Naive B cell (primary cell): ENCODE results near the gene PRKG1. TPM values are rescaled to one million over a fixed set of nuclear protein-coding genes. Genes with fewer than 3 reads are reported as not detected.

ENCODE experiments used
- ATAC-seq, 2 donors: fragments of 150-1000 bp; cut with Tn5 transposase; 2 replicates each; pipeline ENCODE4 v1.10.0; 2021; ENCODE audit warnings: low read depth in 2 of 2, mild to moderate bottlenecking in 2 of 2, moderate library complexity in 2 of 2
- DNase-seq: peaks from one replicate; pipeline ENCODE4 v3.0.0; 2022
- H3K27ac Mint-ChIP-seq, 6 donors: one replicate each; pipeline ENCODE4 v1.8.0; 2020 to 2022; ENCODE audit warnings: mild to moderate bottlenecking in 6 of 6, mixed read lengths in 6 of 6, moderate library complexity in 5 of 6, inconsistent platforms in 2 of 6
- H3K27me3 Mint-ChIP-seq, 3 donors: one replicate each; pipeline ENCODE4 v1.8.0; 2021 to 2022; ENCODE audit warnings: mixed read lengths in 3 of 3, mild to moderate bottlenecking in 1 of 3
- H3K36me3 Mint-ChIP-seq, 2 donors: one replicate each; pipeline ENCODE4 v1.8.0; 2020 to 2022; ENCODE audit warnings: mixed read lengths in 2 of 2, inconsistent platforms in 1 of 2, mild to moderate bottlenecking in 1 of 2
- H3K4me1 Mint-ChIP-seq, 3 donors: one replicate each; pipeline ENCODE4 v1.8.0; 2020 to 2022; ENCODE audit warnings: mixed read lengths in 3 of 3, inconsistent platforms in 1 of 3, mild to moderate bottlenecking in 1 of 3, moderate library complexity in 1 of 3
- H3K4me3 Mint-ChIP-seq, 8 donors: one replicate each; pipeline ENCODE4 v1.8.0; 2020 to 2022; ENCODE audit warnings: mild to moderate bottlenecking in 8 of 8, mixed read lengths in 8 of 8, moderate library complexity in 8 of 8, inconsistent platforms in 2 of 8
- H3K9me3 Mint-ChIP-seq, 7 donors: one replicate each; pipeline ENCODE4 v1.8.0; 2020 to 2022; ENCODE audit warnings: mixed read lengths in 7 of 7, mild to moderate bottlenecking in 5 of 7, inconsistent platforms in 2 of 7, moderate library complexity in 1 of 7
- polyA plus RNA-seq, 6 donors: library from polyadenylated mRNA; unstranded; fragments of 300-500 nt; fragmentation: Illumina TruSeq; gene quantifications; one replicate each; pipeline ENCODE4 v1.2.3, GENCODE V29; 2021; ENCODE audit warnings: low read depth in 6 of 6

The PRKG1 gene
- polyA plus RNA-seq, 6 donors from 2014 or later = 0.21 TPM; not detected in 5

- ATAC-seq (no peak), DNase-seq (no peak)
- Mint-ChIP-seq H3K27me3 (no peaks in the 10 kb centered on the region), H3K9me3 (peaks cover 0 to 4% (median 0%) of the 10 kb centered on the region in 7 donors), H3K4me3 (no peak overlapping the region), H3K4me1 (no peaks in the 10 kb centered on the region), H3K27ac (no peak overlapping the region), H3K36me3 (no peaks in the 10 kb centered on the region)
Measured at GRCh38 chr10:51487576-51487975, 413.3 kb downstream of the PRKG1 start.

GRCh38 chr10:51488766-51489408, 414.6 kb downstream of the PRKG1 start:
- Mint-ChIP-seq H3K4me1 (no peaks in the 10 kb centered on the region), H3K36me3 (no peaks in the 10 kb centered on the region), H3K27ac (no peak overlapping the region), H3K9me3 (peaks cover 0 to 2% (median 0%) of the 10 kb centered on the region in 7 donors), H3K4me3 (no peak overlapping the region), H3K27me3 (no peaks in the 10 kb centered on the region)
- ATAC-seq (no peak), DNase-seq (no peak)

GRCh38 chr10:51498424-51498823, 424.1 kb downstream of the PRKG1 start:
- H3K4me1 Mint-ChIP-seq = no peaks in the 10 kb centered on the region
- no peak for ATAC-seq
- H3K36me3 Mint-ChIP-seq = no peaks in the 10 kb centered on the region

GRCh38 chr10:51501396-51501795, 427.1 kb downstream of the PRKG1 start:
- DNase-seq = no peak
- H3K36me3 Mint-ChIP-seq = no peaks in the 10 kb centered on the region
- ATAC-seq = no peak
- no peak overlapping the region for H3K4me3 Mint-ChIP-seq
- peaks cover 0 to 3% (median 0%) of the 10 kb centered on the region in 7 donors for H3K9me3 Mint-ChIP-seq
- H3K4me1 Mint-ChIP-seq = no peaks in the 10 kb centered on the region
- peaks cover 0 to 5% (median 0%) of the 10 kb centered on the region in 3 donors for H3K27me3 Mint-ChIP-seq
- H3K27ac Mint-ChIP-seq = no peak overlapping the region

More at GRCh38 chr10:51498424-51498823, 424.1 kb downstream of the PRKG1 start:
- H3K9me3 Mint-ChIP-seq = peaks cover 0 to 3% (median 0%) of the 10 kb centered on the region in 7 donors
- no peak for DNase-seq
- no peak overlapping the region for H3K27ac Mint-ChIP-seq
- peaks cover 0 to 5% (median 0%) of the 10 kb centered on the region in 3 donors for H3K27me3 Mint-ChIP-seq
- no peak overlapping the region for H3K4me3 Mint-ChIP-seq

GRCh38 chr10:51502124-51502523, 427.8 kb downstream of the PRKG1 start:
- no peak overlapping the region for H3K4me3 Mint-ChIP-seq
- no peaks in the 10 kb centered on the region for H3K4me1 Mint-ChIP-seq
- H3K27ac Mint-ChIP-seq = no peak overlapping the region
- H3K36me3 Mint-ChIP-seq = no peaks in the 10 kb centered on the region
- DNase-seq = no peak
- ATAC-seq = no peak
- peaks cover 0 to 5% (median 0%) of the 10 kb centered on the region in 3 donors for H3K27me3 Mint-ChIP-seq
- H3K9me3 Mint-ChIP-seq = peaks cover 0 to 3% (median 0%) of the 10 kb centered on the region in 7 donors

GRCh38 chr10:51503378-51503777, 429.1 kb downstream of the PRKG1 start:
- DNase-seq (no peak), ATAC-seq (no peak)
- peaks cover 0 to 5% (median 0%) of the 10 kb centered on the region in 3 donors for H3K27me3 Mint-ChIP-seq
- H3K36me3 Mint-ChIP-seq = no peaks in the 10 kb centered on the region
- H3K4me1 Mint-ChIP-seq = no peaks in the 10 kb centered on the region
- no peak overlapping the region for H3K4me3 Mint-ChIP-seq
- H3K27ac Mint-ChIP-seq = no peak overlapping the region
- peaks cover 0 to 2% (median 0%) of the 10 kb centered on the region in 7 donors for H3K9me3 Mint-ChIP-seq

GRCh38 chr10:51507476-51507875, 433.2 kb downstream of the PRKG1 start:
- no peaks in the 10 kb centered on the region for H3K27me3 Mint-ChIP-seq
- ATAC-seq (no peak), DNase-seq (no peak)
- no peaks in the 10 kb centered on the region for H3K4me1 Mint-ChIP-seq
- H3K27ac Mint-ChIP-seq = no peak overlapping the region
- H3K36me3 Mint-ChIP-seq = no peaks in the 10 kb centered on the region
- no peak overlapping the region for H3K4me3 Mint-ChIP-seq
- H3K9me3 Mint-ChIP-seq = peaks cover 0 to 2% (median 0%) of the 10 kb centered on the region in 7 donors

GRCh38 chr10:51508156-51508555, 433.9 kb downstream of the PRKG1 start:
- Mint-ChIP-seq H3K27ac (no peak overlapping the region), H3K4me1 (no peaks in the 10 kb centered on the region), H3K4me3 (no peak overlapping the region), H3K9me3 (peaks cover 0 to 2% (median 0%) of the 10 kb centered on the region in 7 donors), H3K27me3 (no peaks in the 10 kb centered on the region), H3K36me3 (no peaks in the 10 kb centered on the region)
- ATAC-seq (no peak), DNase-seq (no peak)

- Mint-ChIP-seq H3K27ac (no peak overlapping the region), H3K36me3 (no peaks in the 10 kb centered on the region), H3K9me3 (peaks cover 0 to 2% (median 0%) of the 10 kb centered on the region in 7 donors), H3K4me3 (no peak overlapping the region), H3K27me3 (no peaks in the 10 kb centered on the region), H3K4me1 (no peaks in the 10 kb centered on the region)
- no peak for ATAC-seq
- no peak for DNase-seq
Measured at GRCh38 chr10:51510231-51510630, 435.9 kb downstream of the PRKG1 start.

GRCh38 chr10:51521605-51522004, 447.3 kb downstream of the PRKG1 start:
- peaks cover 0 to 3% (median 0%) of the 10 kb centered on the region in 7 donors for H3K9me3 Mint-ChIP-seq
- H3K27ac Mint-ChIP-seq = no peak overlapping the region
- no peaks in the 10 kb centered on the region for H3K27me3 Mint-ChIP-seq
- ATAC-seq (no peak), DNase-seq (no peak)
- no peaks in the 10 kb centered on the region for H3K36me3 Mint-ChIP-seq
- H3K4me1 Mint-ChIP-seq = no peaks in the 10 kb centered on the region
- no peak overlapping the region for H3K4me3 Mint-ChIP-seq

- Mint-ChIP-seq H3K9me3 (peaks cover 0 to 2% (median 0%) of the 10 kb centered on the region in 7 donors), H3K4me3 (no peak overlapping the region), H3K27me3 (no peaks in the 10 kb centered on the region), H3K36me3 (no peaks in the 10 kb centered on the region), H3K27ac (no peak overlapping the region), H3K4me1 (no peaks in the 10 kb centered on the region)
- no peak for ATAC-seq
- no peak for DNase-seq
Measured at GRCh38 chr10:51522858-51523257, 448.6 kb downstream of the PRKG1 start.

- ATAC-seq (no peak), DNase-seq (no peak)
- no peak overlapping the region for H3K27ac Mint-ChIP-seq
- no peak overlapping the region for H3K4me3 Mint-ChIP-seq
- no peaks in the 10 kb centered on the region for H3K4me1 Mint-ChIP-seq
- H3K36me3 Mint-ChIP-seq = no peaks in the 10 kb centered on the region
- peaks cover 0 to 2% (median 0%) of the 10 kb centered on the region in 7 donors for H3K9me3 Mint-ChIP-seq
- no peaks in the 10 kb centered on the region for H3K27me3 Mint-ChIP-seq
Measured at GRCh38 chr10:51523440-51523839, 449.2 kb downstream of the PRKG1 start.

- Mint-ChIP-seq H3K36me3 (no peaks in the 10 kb centered on the region), H3K27me3 (no peaks in the 10 kb centered on the region), H3K4me3 (no peak overlapping the region), H3K27ac (no peak overlapping the region), H3K4me1 (no peaks in the 10 kb centered on the region), H3K9me3 (peaks cover 0 to 2% (median 0%) of the 10 kb centered on the region in 7 donors)
- no peak for DNase-seq
- no peak for ATAC-seq
Measured at GRCh38 chr10:51524041-51524440, 449.8 kb downstream of the PRKG1 start.

- Mint-ChIP-seq H3K27me3 (no peaks in the 10 kb centered on the region), H3K4me1 (no peaks in the 10 kb centered on the region), H3K9me3 (peaks cover 0 to 2% (median 0%) of the 10 kb centered on the region in 7 donors), H3K4me3 (no peak overlapping the region), H3K36me3 (no peaks in the 10 kb centered on the region), H3K27ac (no peak overlapping the region)
- ATAC-seq (no peak), DNase-seq (no peak)
Measured at GRCh38 chr10:51527522-51528219, 453.4 kb downstream of the PRKG1 start.
